H1 (cell line): ENCODE data around the gene SCRN3. TPM values are rescaled to one million over a fixed set of nuclear protein-coding genes. Genes with fewer than 3 reads are reported as not detected.

ENCODE experiments used
- CTCF ChIA-PET: fragments of 300-600 bp; sonication (Branson Sonifier 250); formaldehyde crosslinking; loops from one replicate; lab custom pipeline; 2021; ENCODE audit not compliant: partially characterized antibody; lab: Charles Lee
- POLR2A ChIA-PET: fragments of 300-600 bp; sonication (Branson Sonifier 250); formaldehyde crosslinking; loops from one replicate; lab custom pipeline; 2021; ENCODE audit warnings: inconsistent platforms; ENCODE audit not compliant: partially characterized antibody; lab: Charles Lee
- DNase-seq, 2 experiments: peaks; one replicate each; pipeline versions ENCODE4 v3.0.0 to v3.0.0-alpha.2; 2010 to 2022; ENCODE audit warnings: low spot score in 2 of 2, low read depth in 1 of 2, mixed read lengths in 1 of 2
- FAIRE-seq: peaks from 2 replicates; lab custom pipeline; 2011; peaks lifted over from hg19 to GRCh38; lab: Jason Lieb, UNC
- H2AFZ ChIP-seq: 2 replicates; pipeline ENCODE4 v1.8.1; 2012; ENCODE audit warnings: low read length, inconsistent platforms
- H2AK5ac ChIP-seq: 2 replicates; pipeline ENCODE4 v1.6.1; 2013; ENCODE audit warnings: low read depth, low read length
- H2BK120ac ChIP-seq: replicated peaks from 2 replicates; pipeline ENCODE3; 2013; ENCODE audit warnings: low read depth, low read length, inconsistent platforms
- H2BK12ac ChIP-seq: 2 replicates; pipeline ENCODE4 v1.6.1; 2013; ENCODE audit warnings: low read depth, low read length
- H2BK15ac ChIP-seq: 2 replicates; pipeline ENCODE4 v1.6.1; 2013; ENCODE audit warnings: low read length
- H2BK20ac ChIP-seq: 2 replicates; pipeline ENCODE4 v1.6.1; 2013; ENCODE audit warnings: low read length
- H2BK5ac ChIP-seq: 2 replicates; pipeline ENCODE4 v1.6.1; 2013; ENCODE audit warnings: low read depth, low read length
- H3K14ac ChIP-seq: 2 replicates; pipeline ENCODE4 v1.6.1; 2013; ENCODE audit warnings: inconsistent platforms; ENCODE audit not compliant: insufficient read length
- H3K18ac ChIP-seq: 2 replicates; pipeline ENCODE4 v1.6.1; 2013; ENCODE audit warnings: low read length; ENCODE audit errors: extremely low read depth
- H3K23ac ChIP-seq: 2 replicates; pipeline ENCODE4 v1.6.1; 2013; ENCODE audit warnings: inconsistent platforms; ENCODE audit not compliant: insufficient read length
- H3K23me2 ChIP-seq: 2 replicates; pipeline ENCODE4 v1.6.1; 2013; ENCODE audit warnings: low read depth, low read length
- H3K27ac ChIP-seq: 2 replicates; pipeline ENCODE4 v1.6.1; 2011; ENCODE audit warnings: low read depth, low read length, inconsistent platforms
- H3K27me3 ChIP-seq, 4 experiments: replicated peaks in 1 of 4; 1 replicate in 1 of 4; 2 replicates in 3 of 4; pipeline versions ENCODE4 v1.6.1 to v1.8.1; 2011 to 2013; ENCODE audit warnings: low read length in 3 of 4, mild to moderate bottlenecking in 3 of 4, inconsistent platforms in 2 of 4, mixed read lengths in 2 of 4, moderate library complexity in 1 of 4; ENCODE audit not compliant: control insufficient read depth in 3 of 4, insufficient read depth in 3 of 4; ENCODE audit errors: extremely low read depth in 1 of 4
- H3K36me3 ChIP-seq, 4 experiments: 2 replicates each; pipeline versions ENCODE4 v1.6.1 to v1.8.1; 2011 to 2013; ENCODE audit warnings: mild to moderate bottlenecking in 4 of 4, low read length in 3 of 4, moderate library complexity in 2 of 4, control low read depth in 1 of 4, inconsistent platforms in 1 of 4; ENCODE audit not compliant: insufficient read depth in 4 of 4, control insufficient read depth in 2 of 4
- H3K4ac ChIP-seq: replicated peaks from 2 replicates; pipeline ENCODE3; 2013; ENCODE audit warnings: low read length, low read depth, mixed read lengths, inconsistent platforms; ENCODE audit not compliant: insufficient read length
- H3K4me1 ChIP-seq, 4 experiments: replicated peaks in 1 of 4; 1 replicate in 1 of 4; 2 replicates in 3 of 4; pipeline versions ENCODE4 v1.6.1 to v1.8.1; 2011 to 2013; ENCODE audit warnings: low read length in 3 of 4, inconsistent platforms in 2 of 4, mixed read lengths in 1 of 4; ENCODE audit not compliant: insufficient read depth in 4 of 4, control insufficient read depth in 3 of 4
- H3K4me2 ChIP-seq, 2 experiments: 2 replicates each; pipeline versions ENCODE4 v1.6.1 to v1.8.1; 2011 to 2013; ENCODE audit warnings: low read depth in 2 of 2, low read length in 2 of 2, control low read depth in 1 of 2, inconsistent platforms in 1 of 2, mild to moderate bottlenecking in 1 of 2; ENCODE audit not compliant: insufficient read depth in 1 of 2
- H3K4me3 ChIP-seq, 4 experiments: fragments of 200-600, 300-600 bp in 1 of 4; sonication (generic), shearing (Covaris generic), sonication (Bioruptor Twin) in 1 of 4; 2 replicates each; pipeline versions ENCODE4 v1.5.1 to v1.8.1; 2011 to 2016; ENCODE audit warnings: low read length in 4 of 4, low read depth in 3 of 4, control low read depth in 2 of 4, inconsistent platforms in 2 of 4, mild to moderate bottlenecking in 2 of 4, mixed read lengths in 1 of 4, moderate library complexity in 1 of 4; ENCODE audit not compliant: insufficient read depth in 2 of 4; ENCODE audit errors: extremely low read depth in 1 of 4
- H3K56ac ChIP-seq: replicated peaks from 2 replicates; pipeline ENCODE3; 2013; ENCODE audit warnings: low read depth, mild to moderate bottlenecking, mixed read lengths, low read length, inconsistent platforms; ENCODE audit not compliant: insufficient read length
- H3K79me1 ChIP-seq: 2 replicates; pipeline ENCODE4 v1.6.1; 2013; ENCODE audit warnings: low read depth, low read length, control low read depth
- H3K79me2 ChIP-seq, 2 experiments: 2 replicates each; pipeline versions ENCODE4 v1.6.1 to v1.8.1; 2012 to 2013; ENCODE audit warnings: low read length in 2 of 2, mild to moderate bottlenecking in 2 of 2, inconsistent platforms in 1 of 2; ENCODE audit not compliant: insufficient read depth in 2 of 2, control insufficient read depth in 1 of 2
- H3K9ac ChIP-seq, 4 experiments: replicated peaks in 1 of 4; 1 replicate in 1 of 4; 2 replicates in 3 of 4; pipeline versions ENCODE4 v1.6.1 to v1.8.1; 2011 to 2013; ENCODE audit warnings: low read depth in 3 of 4, low read length in 3 of 4, control low read depth in 2 of 4, mild to moderate bottlenecking in 2 of 4, moderate library complexity in 2 of 4, inconsistent platforms in 1 of 4; ENCODE audit errors: extremely low read depth in 1 of 4
- H3K9me3 ChIP-seq, 2 experiments: 2 replicates each; pipeline versions ENCODE4 v1.6.1 to v1.8.1; 2012 to 2013; ENCODE audit warnings: mild to moderate bottlenecking in 2 of 2, moderate library complexity in 2 of 2, control low read depth in 1 of 2, inconsistent platforms in 1 of 2, low read depth in 1 of 2, low read length in 1 of 2, mixed read lengths in 1 of 2; ENCODE audit not compliant: insufficient read depth in 2 of 2
- H4K20me1 ChIP-seq, 2 experiments: replicated peaks in 1 of 2; 2 replicates each; pipeline versions ENCODE3 to v1.8.1; 2011 to 2013; ENCODE audit warnings: inconsistent platforms in 2 of 2, low read length in 2 of 2, mild to moderate bottlenecking in 1 of 2; ENCODE audit not compliant: insufficient read depth in 2 of 2, control insufficient read depth in 1 of 2
- H4K5ac ChIP-seq: 2 replicates; pipeline ENCODE4 v1.6.1; 2013; ENCODE audit warnings: low read length, low read depth, mixed read lengths, inconsistent platforms; ENCODE audit not compliant: insufficient read length
- H4K8ac ChIP-seq: 2 replicates; pipeline ENCODE4 v1.8.0; 2013; ENCODE audit warnings: mild to moderate bottlenecking, moderate library complexity, low read length, inconsistent platforms; ENCODE audit not compliant: insufficient read depth; ENCODE audit errors: extremely low read depth
- H4K91ac ChIP-seq: replicated peaks from 2 replicates; pipeline ENCODE3; 2013; ENCODE audit warnings: low read length, mixed read lengths, inconsistent platforms; ENCODE audit not compliant: insufficient read length
- SIN3A ChIP-seq, 2 experiments: IDR thresholded peaks in 1 of 2; conservative IDR thresholded peaks in 1 of 2; 2 replicates each; pipeline ENCODE4 v1.6.1; 2011 to 2012; ENCODE audit warnings: low read length in 2 of 2, improper control_type of control experiment in 1 of 2, low read depth in 1 of 2, mild to moderate bottlenecking in 1 of 2
- WGBS, 2 experiments: shearing (Covaris generic) in 1 of 2; methylation state at CpG; one replicate each; pipeline versions ENCODE4 v1.1.6 to v1.1.7; 2013 to 2015; ENCODE audit warnings: low lambda C conversion rate in 2 of 2, mixed read lengths in 2 of 2, inconsistent platforms in 1 of 2, low coverage in 1 of 2, missing lambda C conversion rate in 1 of 2; ENCODE audit not compliant: insufficient replicate concordance in 2 of 2, insufficient coverage in 1 of 2, insufficient read length in 1 of 2; ENCODE audit errors: extremely low coverage in 1 of 2, missing lambda C conversion rate in 1 of 2; 5-methylcytosine and 5-hydroxymethylcytosine counted together
- polyA plus RNA-seq, 7 experiments: library from polyadenylated mRNA; depleted of rRNA in 3 of 7; stranded (reverse) in 5 of 7; unstranded in 2 of 7; fragments of >200 nt in 5 of 7; fragments of 200-250 nt in 2 of 7; gene quantifications; 1 replicate in 5 of 7; 2 replicates in 1 of 7; 4 replicates in 1 of 7; pipeline versions ENCODE4 v1.2.1 to v1.2.3, GENCODE V29; 2011 to 2013; ENCODE audit warnings: missing spikeins in 2 of 7, mixed read lengths in 2 of 7
- total RNA-seq: library from RNA; stranded (reverse); fragmentation: NEBNext Ultra II Directional; extraction: Animal tissue kit (Norgen Biotek cat#: 25700); gene quantifications from 2 replicates; pipeline ENCODE4 v1.2.1, GENCODE V29; 2021

Gene SCRN3
- total and polyA plus RNA-seq, 2 of the 8 experiments (the other 6 are each of a cell fraction or from before 2014, with no cell fraction given), result 7.4 to 7.8 TPM

GRCh38 chr2:174385201-174385600 lies 10.3 kb upstream of the SCRN3 start:
- Histone ChIP-seq H3K27ac (no peak overlapping the region), H2AFZ (no peak overlapping the region), H3K79me2 (no peaks in the 10 kb centered on the region), H3K4me2 (no peak overlapping the region), H3K9me3 (no peaks in the 10 kb centered on the region), H3K4me1 (no peaks in the 10 kb centered on the region), H4K20me1 (no peaks in the 10 kb centered on the region), H3K4me3 (no peak overlapping the region), H2AK5ac (no peak overlapping the region), H2BK15ac (no peak overlapping the region), H3K23ac (no peak overlapping the region), H3K23me2 (no peaks in the 10 kb centered on the region), H4K5ac (no peak overlapping the region), H2BK120ac (no peak overlapping the region), H3K36me3 (peaks cover 2 to 16% (median 5%) of the 10 kb centered on the region in 4 experiments; a peak in 4 of 8 replicates), H3K56ac (no peak overlapping the region), H3K79me1 (no peaks in the 10 kb centered on the region), H2BK20ac (no peak overlapping the region), H3K4ac (no peak overlapping the region), H2BK5ac (no peak overlapping the region), H3K9ac (no peak overlapping the region), H4K8ac (no peak overlapping the region), H4K91ac (no peak overlapping the region), H3K27me3 (no peaks in the 10 kb centered on the region), H3K18ac (no peak overlapping the region), H3K14ac (no peak overlapping the region), H2BK12ac (no peak overlapping the region)
- FAIRE-seq (no peak), DNase-seq (no peak)
- POLR2A ChIA-PET, result no interaction called here
- 86% methylated on average over 3 of the region's 3 CpGs; no CpG with 5 or more reads in 1 of the 2 experiments for WGBS, 2 experiments
- CTCF ChIA-PET, result interaction anchor here (0.6 kb wide), 1 partner anchor 740 kb away, joined by 3 read pairs; no protein-coding TSS in a partner anchor
- no peak for TF ChIP-seq SIN3A (conservative IDR thresholded peaks at IDR 0.05 in 1 of 2, IDR thresholded peaks at IDR 0.05 in 1 of 2; ENCODE audit: low read depth in 1 of 2, low read length in 2 of 2)
